Measurements from ENCODE around the gene WEE1.

GRCh38 chr11:9624448-9624847 lies 51.0 kb downstream of the WEE1 start:
- TF ChIP-seq SUZ12 (IDR thresholded peaks at IDR 0.05) (no peak), ZNF384 (IDR thresholded peaks at IDR 0.05) (no peak), NFRKB (IDR thresholded peaks at IDR 0.05) (no peak), BHLHE40 (IDR thresholded peaks at IDR 0.05; ENCODE audit: borderline replicate concordance) (no peak), CTBP1 (IDR thresholded peaks at IDR 0.05; ENCODE audit: borderline replicate concordance) (no peak), FOXK2 (IDR thresholded peaks at IDR 0.05) (no peak), ELF4 (IDR thresholded peaks at IDR 0.05) (no peak), SP1 (IDR thresholded peaks at IDR 0.05) (no peak), FOXM1 (IDR thresholded peaks at IDR 0.05; ENCODE audit: borderline replicate concordance) (no peak)

Data from HEK293T (cell line).